Left renal cortex interstitium (tissue), 4 donors: ENCODE data around the gene MRPL36. TPM values are rescaled to one million over a fixed set of nuclear protein-coding genes. Genes with fewer than 3 reads are reported as not detected.

Experiments
- DNase-seq, 4 donors: peaks; one replicate each; pipeline ENCODE4 v3.0.0-alpha.2; 2013; ENCODE audit warnings: low read depth in 4 of 4, low spot score in 2 of 4, missing footprints in 1 of 4
- polyA plus RNA-seq, 4 donors: library from polyadenylated mRNA; unstranded; fragments of 120-200 nt; gene quantifications; one replicate each; pipeline ENCODE4 v1.2.1, GENCODE V29; 2013; ENCODE audit not compliant: insufficient read length in 4 of 4

MRPL36 gene
- polyA plus RNA-seq, 4 donors, result 35.1 to 54.9 (median 40.0) TPM

DNA sequence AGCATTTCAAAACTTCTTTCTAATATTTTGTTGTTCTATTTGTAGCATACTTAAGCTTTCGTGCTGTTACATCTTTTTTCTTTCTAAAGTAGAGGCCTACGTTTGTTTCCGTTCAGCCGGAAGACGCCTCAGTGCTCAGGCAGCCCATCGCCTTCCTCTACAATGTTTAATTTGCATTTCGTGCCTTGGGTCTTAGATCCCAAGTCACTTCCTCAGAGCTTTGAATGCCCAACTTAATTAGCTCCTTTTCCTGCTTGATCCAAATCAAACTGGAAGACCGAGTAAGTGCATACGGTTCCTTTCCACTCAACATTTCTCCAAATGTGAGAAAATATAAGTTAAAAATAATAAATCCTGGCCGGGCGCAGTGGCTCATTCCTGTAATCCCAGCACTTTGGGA is 43.2 kb downstream of the MRPL36 start:
- DNase-seq, result no peak

DNA sequence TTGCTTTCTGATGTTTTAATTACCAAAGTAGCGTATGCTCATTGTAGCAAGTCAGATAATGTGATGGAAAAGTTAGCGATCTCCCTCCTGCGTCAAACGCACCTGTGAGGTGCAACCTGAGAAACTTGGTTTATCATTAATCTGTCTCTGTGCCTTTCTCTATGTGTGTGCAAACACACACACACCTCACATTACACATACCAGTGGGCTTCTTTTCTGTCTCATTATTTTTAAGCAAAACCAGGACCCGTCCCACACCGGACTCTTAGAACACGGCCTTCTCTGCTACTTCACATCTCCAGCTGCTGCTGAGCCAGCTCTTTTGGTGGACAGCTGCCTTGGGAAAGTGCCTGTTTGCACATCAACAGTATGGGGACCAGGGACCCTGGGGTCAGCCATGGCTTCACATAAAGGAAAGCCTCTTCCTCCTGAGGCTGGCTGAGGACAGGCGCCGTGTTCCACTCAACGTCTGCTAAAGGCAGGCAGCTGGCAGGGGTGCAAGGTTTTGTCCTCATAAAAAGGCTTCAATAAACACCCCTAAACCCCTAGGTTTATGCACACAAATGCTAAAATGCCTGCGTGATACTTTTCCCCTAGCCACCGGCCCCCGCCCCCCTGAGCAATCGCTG is 44.2 kb downstream of the MRPL36 start:
- no peak for DNase-seq

DNA sequence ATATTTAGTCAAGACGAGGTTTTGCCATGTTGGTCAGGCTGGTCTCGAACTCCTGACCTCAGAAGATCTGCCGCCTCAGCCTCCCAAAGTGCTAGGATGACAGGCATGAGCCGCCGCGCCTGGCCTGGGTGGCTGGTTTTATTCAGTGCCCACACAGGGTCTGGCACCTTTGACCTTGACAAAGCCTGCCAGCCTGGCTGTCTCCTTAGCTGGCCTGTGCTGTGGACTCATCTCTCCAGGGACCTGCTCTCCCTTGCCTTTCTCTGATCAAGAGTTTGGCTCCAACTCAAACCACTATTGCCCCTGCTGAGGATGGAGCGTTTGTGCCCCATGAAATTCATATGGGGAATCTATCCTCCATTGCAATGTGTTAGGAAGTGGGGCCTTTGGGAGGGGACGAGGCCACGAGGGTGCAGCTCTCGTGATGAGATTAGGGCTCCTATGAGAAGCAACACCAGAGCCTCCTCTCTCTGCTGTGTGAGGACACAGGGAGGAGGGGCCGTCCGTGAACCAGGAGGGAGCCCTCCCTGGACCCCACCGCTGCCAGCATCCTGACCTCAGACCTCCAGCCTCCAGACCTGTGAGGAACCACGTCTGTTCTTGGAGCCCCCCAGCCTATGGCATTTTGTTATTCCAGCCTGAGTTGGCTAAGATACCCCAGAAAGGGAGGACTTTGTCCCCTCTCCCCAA is 45.0 kb downstream of the MRPL36 start:
- no peak for DNase-seq

DNA sequence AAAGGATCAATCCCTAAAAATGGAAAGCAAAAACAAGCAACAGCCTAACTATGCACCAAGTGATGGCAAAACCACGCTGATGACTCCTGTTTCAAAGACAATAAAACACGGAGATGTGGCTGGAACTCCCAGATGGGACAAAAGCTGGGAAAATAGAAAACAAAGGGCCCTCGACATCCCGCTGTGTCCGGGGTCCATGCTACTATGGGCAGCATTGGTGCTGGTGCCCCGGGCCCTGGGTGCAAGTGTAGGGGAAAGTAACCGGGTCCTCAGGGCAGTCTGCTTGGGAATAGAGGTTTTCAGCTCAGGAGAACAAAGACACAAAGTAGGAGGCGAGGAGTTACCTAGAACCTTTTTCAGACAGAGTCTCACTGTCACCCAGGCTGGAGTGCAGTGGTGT is 46.1 kb downstream of the MRPL36 start:
- DNase-seq, result no peak

DNA sequence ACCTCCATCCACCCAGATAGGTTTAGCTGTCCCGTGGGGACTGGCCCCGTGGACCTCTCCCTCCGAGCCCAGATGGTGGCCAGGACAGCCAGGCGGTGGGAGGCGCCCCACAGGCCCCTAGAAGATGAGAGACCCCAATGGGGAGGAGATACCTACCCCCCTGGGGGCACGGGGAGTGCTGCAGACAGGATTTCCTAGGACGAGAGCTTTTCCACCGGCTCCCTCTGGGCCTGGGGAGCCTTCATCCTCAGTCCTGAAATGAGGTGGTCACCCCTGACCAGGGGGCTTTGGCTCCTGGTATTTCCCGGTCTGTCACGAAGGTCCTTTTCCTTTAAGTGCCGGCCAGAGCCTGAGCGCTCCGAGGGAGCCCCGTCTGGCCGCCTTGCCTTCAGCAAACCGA is 46.8 kb downstream of the MRPL36 start:
- DNase-seq, result no peak

DNA sequence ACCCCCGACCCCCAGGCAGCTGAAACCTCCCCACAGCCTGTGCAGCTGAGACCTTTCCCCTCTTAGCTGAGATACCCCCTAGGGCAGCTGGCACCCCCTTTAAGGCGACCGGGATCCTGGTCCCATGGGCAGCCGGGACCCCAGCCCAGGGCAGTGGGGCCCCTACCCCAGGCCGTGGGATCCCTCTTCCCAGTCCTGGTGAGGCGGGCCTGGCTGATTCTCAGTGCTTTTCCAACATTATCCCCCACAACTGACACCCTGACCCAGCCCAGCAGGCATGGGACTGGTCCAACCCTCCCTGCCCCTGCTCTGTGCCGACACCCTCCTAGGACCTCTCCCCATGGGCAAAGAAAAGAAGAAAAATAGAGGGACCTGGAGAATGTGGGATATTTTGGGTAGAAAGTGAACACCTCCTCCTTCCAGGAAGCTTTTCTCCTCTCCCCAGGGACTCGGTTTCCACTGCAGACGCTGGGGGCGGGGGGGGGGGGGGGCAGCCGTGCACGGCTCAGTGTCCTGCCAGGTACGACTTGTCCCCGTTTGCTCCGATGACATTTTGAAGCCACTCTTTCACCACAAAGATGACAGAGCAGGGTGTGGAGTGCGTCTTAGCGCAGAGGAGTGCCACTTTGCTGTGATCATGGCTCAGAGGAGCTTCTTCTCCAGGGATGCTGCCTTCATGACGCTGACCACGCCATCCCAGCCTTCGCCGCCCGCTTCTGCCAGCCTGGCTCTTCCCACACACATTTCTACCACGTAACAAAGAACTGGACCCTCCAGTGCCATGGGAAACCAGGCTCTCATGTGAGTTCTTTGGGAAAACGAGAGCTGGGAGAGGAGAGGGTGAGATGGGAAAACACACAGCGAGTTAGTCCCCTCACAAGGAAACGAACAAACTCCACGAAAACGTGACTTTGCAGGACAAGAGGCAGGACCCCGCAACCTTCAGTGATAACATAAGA is 47.5 kb downstream of the MRPL36 start:
- DNase-seq, result no peak

DNA sequence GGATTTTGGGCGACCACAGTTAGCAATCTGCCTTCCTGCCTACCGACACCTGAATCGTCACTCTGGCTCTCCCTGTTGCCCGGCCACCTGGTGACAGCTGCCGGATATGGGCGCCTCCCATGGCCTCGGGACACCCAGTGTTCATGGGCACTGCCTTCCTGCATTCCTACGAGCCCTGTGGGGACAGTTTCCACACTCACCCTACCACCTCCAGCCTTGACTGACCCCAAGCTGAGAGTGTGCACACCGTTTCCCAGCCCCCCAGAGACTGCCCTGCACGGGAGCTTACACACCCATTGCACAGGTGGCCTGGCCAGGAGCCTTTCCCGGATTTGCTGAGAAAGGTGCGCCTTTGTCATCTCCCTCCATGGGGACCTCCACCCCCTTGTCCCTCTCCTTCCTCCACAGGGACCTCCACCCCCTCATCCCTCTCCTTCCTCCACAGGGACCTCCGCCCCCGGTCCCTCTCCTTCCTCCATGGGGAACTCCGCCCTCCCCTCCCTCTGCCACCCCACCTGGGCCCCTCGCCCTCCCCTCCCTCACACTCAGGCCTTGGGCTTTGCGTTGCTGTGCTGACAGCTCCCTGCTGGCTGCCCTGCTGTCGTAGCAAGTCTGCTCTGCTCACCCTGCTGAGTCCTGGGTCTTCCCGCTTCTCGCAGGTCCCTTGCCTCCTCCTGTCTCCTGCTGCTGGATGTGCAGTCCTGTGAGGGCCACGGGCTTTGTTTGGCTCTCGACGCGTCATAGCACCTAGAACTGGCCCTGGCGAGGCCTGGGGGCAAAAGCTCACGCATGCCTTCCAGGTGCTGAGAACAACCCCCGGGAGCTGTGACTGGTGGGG is 48.4 kb downstream of the MRPL36 start:
- DNase-seq, result no peak

DNA sequence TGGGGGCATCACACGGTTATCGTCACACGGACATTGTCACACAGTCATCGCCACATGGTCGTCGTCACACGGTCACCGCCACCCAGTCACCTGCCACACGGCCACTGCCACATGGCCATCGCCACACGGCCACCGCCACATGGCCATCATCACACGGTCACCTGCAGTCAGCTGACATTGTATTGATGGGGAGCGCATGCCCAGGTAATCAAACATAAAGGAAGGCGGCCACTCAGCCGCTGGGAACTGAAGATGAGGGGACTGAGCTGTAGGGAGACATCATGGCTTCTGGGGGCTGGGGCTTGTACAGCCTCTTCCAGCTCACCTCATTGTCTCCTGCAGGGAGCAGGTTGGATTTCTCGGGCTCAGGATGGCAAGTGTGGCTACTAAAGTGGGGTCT is 49.2 kb downstream of the MRPL36 start:
- DNase-seq, result no peak

DNA sequence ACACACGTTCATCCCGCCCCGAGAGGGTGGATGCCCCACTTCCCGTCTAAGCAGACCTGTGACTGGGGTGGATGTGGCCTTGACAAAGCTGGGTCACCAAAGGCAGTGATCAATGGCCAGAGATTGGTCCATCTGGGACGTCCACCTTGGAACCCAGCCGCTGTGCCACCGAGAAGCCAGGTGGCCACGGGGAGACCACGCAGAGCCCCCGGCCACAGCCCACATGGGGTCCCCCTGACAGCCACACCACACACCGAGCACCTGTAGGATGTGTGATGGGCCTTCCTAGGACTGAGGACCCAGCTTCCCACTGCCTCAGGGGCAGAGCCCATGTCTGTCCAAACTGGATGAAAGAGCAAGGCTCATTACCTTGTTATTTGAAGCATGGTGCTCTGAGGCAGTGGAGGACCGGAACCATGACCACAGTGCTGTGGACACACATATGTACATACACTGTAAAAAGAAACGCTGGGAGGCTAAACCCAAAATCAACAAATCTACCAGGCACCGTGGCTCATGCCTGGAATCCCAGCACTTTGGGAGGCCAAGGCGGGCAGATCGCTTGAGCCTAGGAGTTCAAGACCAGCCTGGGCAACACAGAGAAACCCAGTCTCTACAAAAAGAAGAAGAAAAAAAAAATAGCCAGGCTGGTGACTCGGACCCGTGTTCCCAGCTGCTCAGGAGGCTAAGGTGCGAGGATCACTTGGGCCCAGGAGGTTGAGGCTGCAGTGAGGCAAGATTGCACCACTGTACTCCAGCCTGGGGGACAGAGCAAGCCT is 50.1 kb downstream of the MRPL36 start:
- no peak for DNase-seq

DNA sequence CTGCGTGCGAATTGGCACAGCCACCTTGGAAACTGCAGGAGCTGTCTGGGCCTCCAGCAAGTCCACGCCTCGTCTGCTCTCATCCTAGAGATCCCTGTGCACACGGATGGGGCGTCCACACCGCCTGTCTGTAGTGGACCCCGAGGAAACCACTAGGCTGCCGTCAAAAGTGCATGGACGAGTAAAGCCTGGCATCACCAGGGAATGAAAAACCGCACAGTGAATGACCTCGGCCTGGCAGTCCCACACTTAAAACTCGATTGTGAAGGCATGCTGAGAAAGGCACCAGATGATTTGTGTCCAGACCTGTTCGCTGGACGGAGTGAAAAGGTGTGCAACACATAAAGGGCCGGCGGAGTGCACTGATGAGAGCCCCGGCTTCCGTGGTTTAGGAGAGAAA is 50.8 kb downstream of the MRPL36 start:
- no peak for DNase-seq

Other genes with a start within 250 kb of the MRPL36 start
- 10 to 100 TPM; 54.8 to 85.1 (median 65.3) TPM for gene NDUFS6, start 1.6 kb upstream of the MRPL36 start, polyA plus RNA-seq
- under 1 TPM; 0.40 to 0.86 (median 0.55) TPM for gene IRX4, start 83.1 kb upstream of the MRPL36 start, polyA plus RNA-seq